Heart right ventricle (tissue), 16 donors: Measurements from ENCODE around the gene MKI67. TPM values are rescaled to one million over a fixed set of nuclear protein-coding genes. Genes with fewer than 3 reads are reported as not detected.

Experiments used
- ATAC-seq, 8 donors: fragments of 200-7000 bp; cut with Tn5 transposase; one replicate each; pipeline ENCODE4 v1.9.1; 2020; ENCODE audit warnings: mild to moderate bottlenecking in 8 of 8, moderate library complexity in 8 of 8, moderate number of reproducible peaks in 1 of 8
- DNase-seq, 2 donors: peaks; one replicate each; pipeline ENCODE4 v3.0.0-alpha.2; 2020
- H3K27ac ChIP-seq, 10 donors: fragments of 200-600 bp; sonication (generic) in 2 of 10; one replicate each; pipeline versions ENCODE4 v1.5.0 to v1.8.0; 2020 to 2022; ENCODE audit warnings: mild to moderate bottlenecking in 3 of 10
- H3K27me3 ChIP-seq, 7 donors: fragments of 200-600 bp; one replicate each; pipeline ENCODE4 v1.8.0; 2021 to 2022; ENCODE audit warnings: mild to moderate bottlenecking in 2 of 7
- H3K36me3 ChIP-seq, 9 donors: fragments of 200-600 bp; sonication (generic) in 1 of 9; one replicate each; pipeline versions ENCODE4 v1.5.0 to v1.8.0; 2020 to 2022; ENCODE audit warnings: mild to moderate bottlenecking in 2 of 9
- H3K4me1 ChIP-seq, 9 donors: fragments of 200-600 bp; sonication (generic) in 1 of 9; one replicate each; pipeline versions ENCODE4 v1.5.0 to v1.8.0; 2020 to 2022; ENCODE audit warnings: mild to moderate bottlenecking in 4 of 9
- H3K4me3 ChIP-seq, 10 donors: fragments of 200-600 bp; sonication (generic) in 2 of 10; one replicate each; pipeline versions ENCODE4 v1.5.0 to v1.8.0; 2020 to 2022; ENCODE audit warnings: mild to moderate bottlenecking in 7 of 10, moderate library complexity in 2 of 10
- H3K9me3 ChIP-seq, 11 donors: fragments of 200-600 bp in 10 of 11; sonication (generic) in 2 of 11; one replicate each; pipeline versions ENCODE4 v1.5.0 to v1.8.0; 2013 to 2022; ENCODE audit warnings: mild to moderate bottlenecking in 2 of 11, control low read depth in 1 of 11, moderate library complexity in 1 of 11
- WGBS, 2 donors: extraction: QIAGEN DNeasy Blood & Tissue Kit; methylation state at CpG; one replicate each; pipeline ENCODE4 v1.1.7; 2013; ENCODE audit warnings: inconsistent platforms in 1 of 2; 5-methylcytosine and 5-hydroxymethylcytosine counted together
- intact Hi-C, 10 donors: fragments of 100-400 bp; cut with DNase I; formaldehyde crosslinking; loops; one replicate each; pipeline versions ENCODE4 v1.11.1 to v1.14.2; 2022
- polyA plus RNA-seq, 2 donors: library from polyadenylated mRNA; stranded (reverse); fragments of 200-250 nt; gene quantifications; one replicate each; pipeline ENCODE4 v1.2.3, GENCODE V29; 2013
- total RNA-seq, 10 donors: library from RNA; stranded (reverse); fragmentation: NEBNext Ultra II Directional in 3 of 10; extraction: Animal tissue kit (Norgen Biotek cat#: 25700) in 3 of 10; gene quantifications; one replicate each; pipeline versions ENCODE4 v1.2.1 to v1.2.4, GENCODE V29; 2021 to 2023
- TF ChIP-seq, protein P1 (sequence below), 9 donors: fragments of 200-600 bp; sonication (generic) in 2 of 9; IDR thresholded peaks; one replicate each; pipeline versions ENCODE4 v1.5.0 to v1.8.0; 2021 to 2022; ENCODE audit warnings: antibody characterized with exemption in 9 of 9, mild to moderate bottlenecking in 5 of 9, moderate library complexity in 1 of 9
- donor health status: Arrhythmogenic right ventricular cardiomyopathy.
- donor health status: ischemic (EF 13 %, LVEDD 7.1; RV severe dilation, severe dysfunction).
- donor health status: healthy with polysubstance abuse.
- donor health status: DM: no; HTN: yes; CAD: no.
- donor health status: DM: no; HTN: no; CAD: no.
- donor health status: ischemic (EF 25% LVEDD 6.9; RV normal size, moderate dysfunction).
- donor health status: ischemic (EF 25% LVEDD 5.7; RV mildly dilated, moderate dysfunction).
- donor health status: healthy.
- donor health status: DM: yes; HTN: yes; CAD: no.
- donor health status: Ischemic cardiomyopathy.
- donor health status: ischemic (EF 35%, LVEDD 5.7; RV mildly dilated, moderate dysfunction).
- donor health status: nonischemic (EF 11% LVEDD 7.7; RV severe dilation, severe dysfunction).
- donor health status: DM: yes; HTN: yes; CAD: no.
- donor health status: PGD.
- donor health status: ischemic (EF 29% LVEDD 5.4; RV normal size, mild dysfunction).
- donor health status: nonischemic (EF 23%, LVEDD 6.1; RV moderate dilation, normal function).

MKI67 gene
- total and polyA plus RNA-seq, 12 donors = 0.09 to 19.1 (median 0.42) TPM

DNA sequence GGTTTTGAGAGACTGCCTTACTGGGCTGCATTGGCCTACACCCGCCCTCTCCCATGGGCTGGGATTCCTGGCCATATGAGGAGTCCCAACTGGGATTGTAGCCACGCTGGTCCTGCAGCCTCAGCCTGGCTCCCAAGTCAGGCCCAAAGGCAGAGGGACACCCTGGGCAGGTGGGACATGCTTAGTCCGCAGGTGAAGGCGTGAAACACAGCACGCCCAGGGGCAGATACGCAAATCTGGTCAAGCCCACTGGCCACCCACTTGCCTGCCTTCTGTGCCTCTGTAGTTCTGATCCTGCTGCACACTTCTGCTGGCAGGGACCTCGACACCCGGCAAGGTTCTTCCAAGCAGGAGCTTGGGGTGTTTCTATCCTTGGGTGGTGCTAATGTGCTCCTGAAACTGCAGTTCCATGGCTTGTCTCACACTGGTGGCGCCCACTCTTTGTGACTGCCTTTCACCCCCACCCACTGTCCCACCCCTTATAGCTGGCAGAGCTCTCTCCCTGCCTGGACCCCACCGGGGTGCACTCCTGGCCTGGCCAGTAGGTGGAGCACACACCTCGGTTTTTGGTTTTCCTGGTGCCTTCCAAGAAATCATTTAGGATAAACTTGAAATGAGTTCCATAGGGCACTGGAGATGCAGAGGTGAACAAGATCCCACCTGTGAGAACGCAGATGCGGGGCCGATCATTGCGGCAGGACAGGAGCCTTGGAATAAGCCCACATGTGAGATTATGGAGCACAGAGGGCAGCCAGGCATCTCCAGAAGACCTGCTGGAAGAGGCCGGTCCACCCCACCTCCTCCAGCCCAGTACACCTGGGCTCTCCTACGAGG is 47.9 kb downstream of the MKI67 start:
- Histone ChIP-seq H3K36me3 (peaks cover 0 to 100% (median 47%) of the 10 kb centered on the region in 9 donors), H3K9me3 (no peaks in the 10 kb centered on the region), H3K4me3 (no peak overlapping the region), H3K27me3 (no peaks in the 10 kb centered on the region), H3K4me1 (no peaks in the 10 kb centered on the region), H3K27ac (no peak overlapping the region)
- ATAC-seq (peak in 6 of 8 donors; percentile 42 to 69 (median 62)), DNase-seq (no peak)
- intact Hi-C loops = loop anchor here in 4 of 10 donors (2.0 to 5.0 kb wide), 3 partner anchors 69 to 74 kb away; no protein-coding TSS in a partner anchor
- TF ChIP-seq, protein P1, sequence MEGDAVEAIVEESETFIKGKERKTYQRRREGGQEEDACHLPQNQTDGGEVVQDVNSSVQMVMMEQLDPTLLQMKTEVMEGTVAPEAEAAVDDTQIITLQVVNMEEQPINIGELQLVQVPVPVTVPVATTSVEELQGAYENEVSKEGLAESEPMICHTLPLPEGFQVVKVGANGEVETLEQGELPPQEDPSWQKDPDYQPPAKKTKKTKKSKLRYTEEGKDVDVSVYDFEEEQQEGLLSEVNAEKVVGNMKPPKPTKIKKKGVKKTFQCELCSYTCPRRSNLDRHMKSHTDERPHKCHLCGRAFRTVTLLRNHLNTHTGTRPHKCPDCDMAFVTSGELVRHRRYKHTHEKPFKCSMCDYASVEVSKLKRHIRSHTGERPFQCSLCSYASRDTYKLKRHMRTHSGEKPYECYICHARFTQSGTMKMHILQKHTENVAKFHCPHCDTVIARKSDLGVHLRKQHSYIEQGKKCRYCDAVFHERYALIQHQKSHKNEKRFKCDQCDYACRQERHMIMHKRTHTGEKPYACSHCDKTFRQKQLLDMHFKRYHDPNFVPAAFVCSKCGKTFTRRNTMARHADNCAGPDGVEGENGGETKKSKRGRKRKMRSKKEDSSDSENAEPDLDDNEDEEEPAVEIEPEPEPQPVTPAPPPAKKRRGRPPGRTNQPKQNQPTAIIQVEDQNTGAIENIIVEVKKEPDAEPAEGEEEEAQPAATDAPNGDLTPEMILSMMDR (IDR thresholded peaks at IDR 0.05) = peak in 8 of 9 donors; percentile 35 to 68 (median 63)
- WGBS, 2 donors = 69 to 76% methylated on average over 17 of the region's 17 CpGs

- no peak for DNase-seq
- H3K36me3 ChIP-seq = peaks cover 0 to 100% (median 52%) of the 10 kb centered on the region in 9 donors
- intact Hi-C loops = loop anchor here in 3 of 10 donors (5.0 kb wide), 2 partner anchors 70 to 75 kb away; no protein-coding TSS in a partner anchor
- ATAC-seq = no peak
- H3K9me3 ChIP-seq = no peaks in the 10 kb centered on the region
- H3K4me3 ChIP-seq = no peak overlapping the region
- no peaks in the 10 kb centered on the region for H3K27me3 ChIP-seq
- no peaks in the 10 kb centered on the region for H3K4me1 ChIP-seq
- 90 to 92% methylated on average over 21 of the region's 21 CpGs for WGBS, 2 donors
- TF ChIP-seq, protein P1 (IDR thresholded peaks at IDR 0.05) = no peak
- H3K27ac ChIP-seq = no peak overlapping the region
Observed at GRCh38 chr10:128077155-128077875, 48.9 kb downstream of the MKI67 start.

DNA sequence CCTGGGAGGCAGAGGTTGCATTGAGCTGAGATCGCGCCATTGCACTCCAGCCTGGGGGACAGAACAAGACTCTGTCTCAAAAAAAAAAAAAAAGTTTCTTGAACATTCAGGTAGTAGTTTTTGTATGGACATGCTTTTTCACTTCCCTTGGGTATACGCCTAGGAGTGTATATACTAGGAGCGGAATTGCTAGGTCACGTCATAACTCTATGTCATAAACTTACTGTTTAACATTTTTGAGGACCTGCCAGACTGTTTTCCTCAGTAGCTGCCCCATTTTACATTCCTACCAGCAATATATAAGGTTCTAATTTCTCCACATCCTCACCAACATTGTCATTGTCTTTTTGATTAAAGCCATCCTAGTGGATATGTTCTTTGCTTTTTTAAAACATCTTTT is 51.6 kb downstream of the MKI67 start:
- TF ChIP-seq, protein P1 (IDR thresholded peaks at IDR 0.05) = no peak
- DNase-seq = no peak
- Histone ChIP-seq H3K4me3 (no peak overlapping the region), H3K36me3 (peaks cover 0 to 100% (median 52%) of the 10 kb centered on the region in 9 donors), H3K9me3 (no peaks in the 10 kb centered on the region), H3K27ac (no peak overlapping the region), H3K4me1 (peaks cover 0 to 4% (median 0%) of the 10 kb centered on the region in 9 donors), H3K27me3 (no peaks in the 10 kb centered on the region)
- intact Hi-C loops = loop anchor here in 1 of 10 donors (5.0 kb wide), 1 partner anchor 357 kb away; no protein-coding TSS in a partner anchor
- no peak for ATAC-seq
- 87 to 96% methylated on average over 5 of the region's 5 CpGs for WGBS, 2 donors

DNA sequence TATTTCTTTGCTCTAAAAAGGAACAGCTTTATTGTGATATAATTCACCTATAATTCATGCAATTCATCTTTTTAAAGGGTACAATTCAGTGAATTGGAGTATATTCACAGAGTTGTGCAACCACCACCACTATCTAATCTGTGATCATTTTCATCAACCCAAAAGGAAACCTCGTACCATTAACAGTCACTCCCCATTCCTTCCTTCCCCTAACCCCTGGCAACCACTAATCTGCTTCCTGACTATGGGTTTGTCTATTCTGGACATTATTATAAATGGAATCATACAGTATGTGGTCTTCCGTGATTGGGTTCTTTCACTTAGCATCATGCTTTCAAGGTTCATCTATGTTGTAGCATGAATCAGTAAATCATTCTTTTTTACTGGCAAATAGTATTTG is 52.3 kb downstream of the MKI67 start:
- Histone ChIP-seq H3K36me3 (peaks cover 0 to 100% (median 49%) of the 10 kb centered on the region in 9 donors), H3K4me3 (no peak overlapping the region), H3K9me3 (no peaks in the 10 kb centered on the region), H3K27me3 (no peaks in the 10 kb centered on the region), H3K27ac (no peak overlapping the region), H3K4me1 (peaks cover 0 to 11% (median 3%) of the 10 kb centered on the region in 9 donors)
- intact Hi-C loops = loop anchor here in 1 of 10 donors (5.0 kb wide), 1 partner anchor 357 kb away; no protein-coding TSS in a partner anchor
- TF ChIP-seq, protein P1 (IDR thresholded peaks at IDR 0.05) = no peak
- DNase-seq (no peak), ATAC-seq (no peak)
- 68 to 79% methylated on average over 2 of the region's 2 CpGs for WGBS, 2 donors
